Neural cell (in vitro differentiated cells): Measurements from ENCODE around the gene CPSF3. TPM values are rescaled to one million over a fixed set of nuclear protein-coding genes. Genes with fewer than 3 reads are reported as not detected.

Experiments used
- H2AFZ ChIP-seq: fragments of 200-600, 300-800 bp; sonication (generic), shearing (Covaris generic); 2 replicates; pipeline ENCODE4 v1.6.0; 2014; ENCODE audit warnings: low read depth, mild to moderate bottlenecking, antibody characterized with exemption, low read length, moderate library complexity
- H3F3A ChIP-seq: fragments of 200-600 bp; shearing (Covaris generic); 2 replicates; pipeline ENCODE4 v1.6.1; 2016; ENCODE audit warnings: mild to moderate bottlenecking, moderate library complexity, mixed read lengths, antibody characterized with exemption, low read length; ENCODE audit not compliant: insufficient read depth, poor library complexity, severe bottlenecking
- H3K27ac ChIP-seq: fragments of 200-600, 300-800 bp; sonication (generic), shearing (Covaris generic); 2 replicates; pipeline ENCODE4 v1.5.1; 2014; ENCODE audit warnings: mild to moderate bottlenecking, low read length, moderate library complexity
- H3K27me3 ChIP-seq: fragments of 300-800, 200-600 bp; sonication (generic), shearing (Covaris generic); 2 replicates; pipeline ENCODE4 v1.6.0; 2014; ENCODE audit warnings: mild to moderate bottlenecking, low read depth, low read length, moderate library complexity; ENCODE audit not compliant: insufficient read depth
- H3K36me3 ChIP-seq: fragments of 300-800, 200-600 bp; sonication (generic), shearing (Covaris generic); 2 replicates; pipeline ENCODE4 v1.5.1; 2014; ENCODE audit warnings: mild to moderate bottlenecking, antibody characterized with exemption, low read length, moderate library complexity; ENCODE audit not compliant: insufficient read depth
- H3K4me2 ChIP-seq: fragments of 300-800, 200-600 bp; sonication (generic), shearing (Covaris generic); 2 replicates; pipeline ENCODE4 v1.6.0; 2014; ENCODE audit warnings: mild to moderate bottlenecking, low read length
- H3K4me3 ChIP-seq: fragments of 300-800, 200-600 bp; sonication (generic), shearing (Covaris generic); 2 replicates; pipeline ENCODE4 v1.5.1; 2014; ENCODE audit warnings: mild to moderate bottlenecking, low read length, moderate library complexity
- H3K79me2 ChIP-seq: fragments of 200-600 bp; shearing (Covaris generic); replicated peaks from 2 replicates; pipeline ENCODE4 v1.6.0; 2014; ENCODE audit warnings: mild to moderate bottlenecking, low read length, moderate library complexity; ENCODE audit not compliant: insufficient read depth
- H3K9ac ChIP-seq: fragments of 300-800, 200-600 bp; sonication (generic), shearing (Covaris generic); 2 replicates; pipeline ENCODE4 v1.6.1; 2016; ENCODE audit warnings: mild to moderate bottlenecking, low read length, mixed read lengths
- H3K9me2 ChIP-seq: fragments of 200-600 bp; shearing (Covaris generic); 2 replicates; pipeline ENCODE4 v1.6.1; 2016; ENCODE audit warnings: mild to moderate bottlenecking, low read length, mixed read lengths; ENCODE audit not compliant: insufficient read depth
- H3K9me3 ChIP-seq: fragments of 200-600, 300-800 bp; sonication (generic), shearing (Covaris generic); 2 replicates; pipeline ENCODE4 v1.6.1; 2016; ENCODE audit warnings: mild to moderate bottlenecking, mixed run types, low read length, moderate library complexity, mixed read lengths
- H4K20me1 ChIP-seq: fragments of 200-600 bp; shearing (Covaris generic); 2 replicates; pipeline ENCODE4 v1.6.1; 2016; ENCODE audit warnings: mild to moderate bottlenecking, mixed run types; ENCODE audit not compliant: insufficient read depth
- CTCF ChIP-seq: fragments of 450-650 bp; IDR thresholded peaks from 2 replicates; pipeline ENCODE4 v1.5.1; 2014; ENCODE audit warnings: antibody characterized with exemption, mild to moderate bottlenecking, moderate library complexity; ENCODE audit not compliant: poor library complexity, severe bottlenecking
- EP300 ChIP-seq: fragments of 450-650 bp; conservative IDR thresholded peaks from 2 replicates; pipeline ENCODE4 v1.6.1; 2014; ENCODE audit warnings: antibody characterized with exemption, mild to moderate bottlenecking, moderate library complexity; ENCODE audit not compliant: poor library complexity, severe bottlenecking
- EZH2 ChIP-seq: fragments of 200-600, 300-800 bp; shearing (Covaris generic), sonication (generic); IDR thresholded peaks from 2 replicates; pipeline ENCODE4 v1.6.1; 2014; ENCODE audit warnings: antibody characterized with exemption, low read length, borderline replicate concordance, mild to moderate bottlenecking; ENCODE audit not compliant: insufficient read depth, poor library complexity, severe bottlenecking
- MXI1 ChIP-seq: fragments of 450-650 bp; conservative IDR thresholded peaks from 2 replicates; pipeline ENCODE4 v1.6.1; 2014; ENCODE audit warnings: antibody characterized with exemption, mild to moderate bottlenecking; ENCODE audit not compliant: poor library complexity, severe bottlenecking
- POLR2AphosphoS5 ChIP-seq: IDR thresholded peaks from 2 replicates; pipeline ENCODE4 v1.6.1; 2012
- RAD21 ChIP-seq: fragments of 450-650 bp; conservative IDR thresholded peaks from 2 replicates; pipeline ENCODE4 v1.6.1; 2014; ENCODE audit warnings: antibody characterized with exemption, mild to moderate bottlenecking, moderate library complexity
- REST ChIP-seq: IDR thresholded peaks from 2 replicates; pipeline ENCODE4 v1.6.1; 2012; ENCODE audit warnings: borderline replicate concordance
- SMC3 ChIP-seq: fragments of 450-650 bp; conservative IDR thresholded peaks from 2 replicates; pipeline ENCODE4 v1.6.1; 2014; ENCODE audit warnings: antibody characterized with exemption, mild to moderate bottlenecking, moderate library complexity; ENCODE audit not compliant: poor library complexity
- TAF1 ChIP-seq: IDR thresholded peaks from 2 replicates; pipeline ENCODE4 v1.6.1; 2012; ENCODE audit warnings: low read depth
- polyA plus RNA-seq: library from polyadenylated mRNA; depleted of rRNA; stranded (reverse); fragments of >200 nt; gene quantifications from 2 replicates; pipeline ENCODE4 v1.2.3, GENCODE V29; 2014

Gene CPSF3
- polyA plus RNA-seq, 1 donor from 2014 or later = 56.0 TPM

GRCh38 chr2:9391961-9392720 is 31.3 kb upstream of the CPSF3 start:
- H4K20me1 ChIP-seq = no peaks in the 10 kb centered on the region
- H3K9me3 ChIP-seq = no peaks in the 10 kb centered on the region
- no peaks in the 10 kb centered on the region for H3K9me2 ChIP-seq
- no peak overlapping the region for H3K4me2 ChIP-seq
- H3K36me3 ChIP-seq = no peaks in the 10 kb centered on the region
- no peak for TF ChIP-seq SMC3
- TF ChIP-seq EP300 = no peak
- no peak for TF ChIP-seq MXI1
- TF ChIP-seq CTCF = no peak
- no peak for TF ChIP-seq TAF1
- no peak for TF ChIP-seq REST
- TF ChIP-seq RAD21 = no peak
- no peak for TF ChIP-seq POLR2AphosphoS5
- TF ChIP-seq EZH2 = no peak
- H3K9ac ChIP-seq = no peak overlapping the region
- H3K79me2 ChIP-seq = no peaks in the 10 kb centered on the region
- H3K27me3 ChIP-seq = no peaks in the 10 kb centered on the region
- H3F3A ChIP-seq = no peaks in the 10 kb centered on the region
- H2AFZ ChIP-seq = no peak overlapping the region
- no peak overlapping the region for H3K27ac ChIP-seq
- H3K4me3 ChIP-seq = no peak overlapping the region

- no peaks in the 10 kb centered on the region for H3K27me3 ChIP-seq
- no peaks in the 10 kb centered on the region for H3K9me3 ChIP-seq
- no peaks in the 10 kb centered on the region for H3K79me2 ChIP-seq
- no peak overlapping the region for H3K4me2 ChIP-seq
- no peak for TF ChIP-seq EZH2
- H3K9ac ChIP-seq = no peak overlapping the region
- no peaks in the 10 kb centered on the region for H3F3A ChIP-seq
- no peaks in the 10 kb centered on the region for H3K36me3 ChIP-seq
- no peaks in the 10 kb centered on the region for H3K9me2 ChIP-seq
- H2AFZ ChIP-seq = no peak overlapping the region
- no peaks in the 10 kb centered on the region for H4K20me1 ChIP-seq
- no peak overlapping the region for H3K27ac ChIP-seq
- H3K4me3 ChIP-seq = no peak overlapping the region
Measured at GRCh38 chr2:9392898-9393765, 30.3 kb upstream of the CPSF3 start.
